Suprapubic skin (tissue), 4 donors: ENCODE data around the gene TANGO2. TPM values are rescaled to one million over a fixed set of nuclear protein-coding genes. Genes with fewer than 3 reads are reported as not detected.

ENCODE experiments used
- DNase-seq, 2 donors: peaks; one replicate each; pipeline ENCODE4 v3.0.0-alpha.2; 2019; ENCODE audit warnings: low spot score in 2 of 2
- H3K27ac ChIP-seq: fragments of 200-600 bp; sonication (generic); one replicate; pipeline ENCODE4 v1.5.1; 2019
- H3K27me3 ChIP-seq: fragments of 200-600 bp; sonication (generic); one replicate; pipeline ENCODE4 v1.5.1; 2019
- H3K36me3 ChIP-seq: fragments of 200-600 bp; sonication (generic); one replicate; pipeline ENCODE4 v1.5.1; 2019
- H3K4me1 ChIP-seq: fragments of 200-600 bp; sonication (generic); one replicate; pipeline ENCODE4 v1.5.1; 2019
- H3K4me3 ChIP-seq: fragments of 200-600 bp; sonication (generic); one replicate; pipeline ENCODE4 v1.5.1; 2019; ENCODE audit warnings: mild to moderate bottlenecking
- H3K9me3 ChIP-seq: fragments of 200-600 bp; sonication (generic); one replicate; pipeline ENCODE4 v1.5.1; 2019
- CTCF ChIP-seq, 2 donors: fragments of 200-600 bp in 1 of 2; fragments of 450-650 bp in 1 of 2; sonication (generic) in 1 of 2; IDR thresholded peaks; one replicate each; pipeline ENCODE4 v1.5.1; 2016 to 2019; ENCODE audit warnings: antibody characterized with exemption in 2 of 2, mild to moderate bottlenecking in 1 of 2, moderate library complexity in 1 of 2
- EP300 ChIP-seq: sonication (generic); formaldehyde crosslinking; IDR thresholded peaks from one replicate; pipeline ENCODE4 v1.6.1; 2017; ENCODE audit warnings: antibody characterized with exemption
- POLR2A ChIP-seq, 2 donors: fragments of 450-650 bp; IDR thresholded peaks; one replicate each; pipeline ENCODE4 v1.6.1; 2017; ENCODE audit warnings: antibody characterized with exemption in 2 of 2, mild to moderate bottlenecking in 2 of 2, moderate library complexity in 2 of 2
- POLR2AphosphoS5 ChIP-seq, 3 donors: sonication (generic); formaldehyde crosslinking; IDR thresholded peaks; one replicate each; pipeline ENCODE4 v1.6.1; 2017; ENCODE audit warnings: antibody characterized with exemption in 3 of 3
- WGBS: methylation state at CpG from one replicate; pipeline ENCODE4 v1.1.5; 2018; 5-methylcytosine and 5-hydroxymethylcytosine counted together
- total RNA-seq, 4 donors: library from RNA; depleted of rRNA; stranded (reverse); fragments of >200 nt; gene quantifications; one replicate each; pipeline ENCODE4 v1.1.0, GENCODE V29; 2016

Gene TANGO2
- total RNA-seq, 4 donors from 2014 or later: 23.1 to 31.9 (median 26.8) TPM

DNA sequence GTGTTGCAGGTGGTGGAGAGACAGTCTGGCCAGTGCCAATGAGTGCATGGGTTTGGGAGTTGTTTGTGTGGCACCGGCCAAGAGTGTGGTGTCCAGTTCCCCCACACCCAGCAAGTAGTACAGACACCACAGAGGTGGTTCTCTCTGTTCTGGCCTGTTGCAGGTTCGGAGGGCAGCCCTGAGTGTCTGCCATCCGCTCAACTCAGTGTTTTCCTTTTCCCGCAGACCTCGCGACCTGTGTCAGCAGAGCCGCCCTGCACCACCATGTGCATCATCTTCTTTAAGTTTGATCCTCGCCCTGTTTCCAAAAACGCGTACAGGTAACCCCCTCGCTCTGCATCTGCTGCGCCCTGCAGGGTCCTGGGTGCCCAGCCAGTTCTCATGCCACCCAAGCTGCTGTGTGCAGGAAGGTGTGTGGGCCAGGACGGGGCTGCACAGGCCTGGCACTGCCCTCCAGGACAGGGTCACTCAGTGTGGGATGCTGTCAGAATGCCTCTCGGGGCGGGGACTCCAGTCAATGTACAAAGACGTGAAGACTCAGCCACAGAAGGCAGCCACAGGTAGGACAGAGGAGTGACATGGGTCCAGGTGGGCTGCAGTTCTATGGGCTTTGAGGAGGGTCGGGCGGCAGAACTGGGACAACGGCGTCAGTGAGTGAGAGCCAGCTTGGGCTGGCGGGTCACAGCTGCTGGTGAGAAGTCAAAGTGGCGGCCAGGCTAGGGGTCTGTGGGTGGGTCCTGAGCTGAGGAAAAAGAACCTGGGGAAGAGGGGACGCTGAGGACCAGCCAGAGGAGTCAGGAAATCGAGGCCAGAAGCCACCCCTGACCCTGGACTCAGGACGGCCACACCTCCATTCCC is 15.9 kb downstream of the TANGO2 start:
- TF ChIP-seq EP300 (no peak), CTCF (IDR thresholded peaks at IDR 0.05) (no peak), POLR2AphosphoS5 (IDR thresholded peaks at IDR 0.05) (no peak), POLR2A (IDR thresholded peaks at IDR 0.05) (no peak)
- H3K4me3 ChIP-seq: no peak overlapping the region
- peaks cover 43% of the 10 kb centered on the region for H3K36me3 ChIP-seq
- H3K4me1 ChIP-seq: peaks cover 17% of the 10 kb centered on the region
- no peaks in the 10 kb centered on the region for H3K9me3 ChIP-seq
- 95% methylated on average over 24 of the region's 25 CpGs for whole genome bisulfite sequencing
- DNase-seq: no peak
- no peaks in the 10 kb centered on the region for H3K27me3 ChIP-seq
- H3K27ac ChIP-seq: no peak overlapping the region

GRCh38 chr22:20037419-20037818 is 16.5 kb downstream of the TANGO2 start:
- H3K9me3 ChIP-seq: no peaks in the 10 kb centered on the region
- no peak for DNase-seq
- no peak overlapping the region for H3K27ac ChIP-seq
- H3K4me3 ChIP-seq: no peak overlapping the region
- H3K4me1 ChIP-seq: peaks cover 12% of the 10 kb centered on the region
- no peaks in the 10 kb centered on the region for H3K27me3 ChIP-seq
- H3K36me3 ChIP-seq: peaks cover 45% of the 10 kb centered on the region
- WGBS: 82% methylated on average over 3 of the region's 3 CpGs
- TF ChIP-seq CTCF (IDR thresholded peaks at IDR 0.05): no peak

DNA sequence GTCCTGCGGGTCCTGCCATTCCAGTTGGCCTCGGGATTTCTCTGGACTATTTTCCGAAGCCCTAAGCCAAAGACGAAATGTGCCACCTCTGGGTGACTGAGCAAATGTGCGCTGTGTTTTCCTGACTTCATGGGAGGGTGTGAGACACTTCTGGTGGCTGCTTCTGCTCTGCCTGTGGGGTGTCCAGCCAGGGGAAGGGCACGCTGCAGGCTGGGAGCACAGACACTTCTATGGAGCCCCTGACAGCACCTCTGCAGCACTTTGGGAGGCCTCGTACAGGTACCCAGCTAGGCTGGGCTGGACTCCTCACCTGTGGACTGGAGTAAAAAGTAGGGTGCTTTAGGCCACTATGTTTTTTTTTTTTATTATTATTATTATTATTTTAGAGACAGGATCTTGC is 17.7 kb downstream of the TANGO2 start:
- 85% methylated on average over 7 of the region's 7 CpGs for WGBS
- H3K27ac ChIP-seq: no peak overlapping the region
- H3K27me3 ChIP-seq: no peaks in the 10 kb centered on the region
- DNase-seq: no peak
- H3K36me3 ChIP-seq: peaks cover 55% of the 10 kb centered on the region
- TF ChIP-seq CTCF (IDR thresholded peaks at IDR 0.05): no peak
- TF ChIP-seq POLR2AphosphoS5 (IDR thresholded peaks at IDR 0.05): no peak
- no peak for TF ChIP-seq POLR2A (IDR thresholded peaks at IDR 0.05)
- no peak for TF ChIP-seq EP300
- H3K4me3 ChIP-seq: no peak overlapping the region
- H3K4me1 ChIP-seq: no peaks in the 10 kb centered on the region
- H3K9me3 ChIP-seq: no peaks in the 10 kb centered on the region

DNA sequence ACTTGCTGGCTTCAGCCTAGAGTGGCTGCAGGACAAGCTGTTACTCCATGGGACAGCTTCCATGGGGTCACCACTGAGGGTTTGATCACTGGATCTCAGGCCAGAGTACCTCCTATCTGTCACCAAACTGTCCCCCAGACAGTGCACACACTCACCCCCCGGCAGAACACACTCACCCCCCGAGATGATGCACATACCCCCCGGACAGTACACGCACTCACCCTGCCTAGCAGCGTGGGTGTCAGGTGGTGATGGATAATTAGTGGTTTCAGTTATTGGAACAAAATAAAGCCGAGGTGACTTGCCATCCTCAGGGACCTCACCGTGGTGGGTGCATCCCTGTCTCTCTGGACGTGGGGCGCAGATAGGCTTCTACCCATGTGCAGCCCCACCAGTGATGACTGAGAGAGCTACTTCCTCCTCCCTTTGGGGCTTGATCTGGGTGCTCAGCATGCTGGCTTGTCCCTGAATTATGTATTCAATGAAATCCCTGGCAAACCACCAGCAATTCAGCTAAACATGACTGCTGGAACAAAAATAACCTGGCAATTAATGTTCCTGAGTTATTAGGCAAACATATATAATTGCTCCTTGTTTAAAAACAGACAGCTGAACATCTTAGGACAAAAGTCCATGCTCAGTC is 18.9 kb downstream of the TANGO2 start:
- TF ChIP-seq CTCF (IDR thresholded peaks at IDR 0.05): no peak
- TF ChIP-seq POLR2AphosphoS5 (IDR thresholded peaks at IDR 0.05): no peak
- TF ChIP-seq EP300: no peak
- no peak for TF ChIP-seq POLR2A (IDR thresholded peaks at IDR 0.05)
- Histone ChIP-seq H3K4me3 (no peak overlapping the region), H3K27ac (no peak overlapping the region), H3K4me1 (no peaks in the 10 kb centered on the region), H3K27me3 (no peaks in the 10 kb centered on the region), H3K36me3 (peaks cover 64% of the 10 kb centered on the region), H3K9me3 (no peaks in the 10 kb centered on the region)
- 70% methylated on average over 8 of the region's 9 CpGs for WGBS
- DNase-seq: no peak
